GM21737 (cell line): ENCODE measurements around the gene NGF.

Experiments used
- ATAC-seq: cut with Tn5 transposase; IDR thresholded peaks from one replicate; pipeline ENCODE4 v1.9.1; 2021; ENCODE audit warnings: mild to moderate bottlenecking, moderate library complexity; ENCODE audit not compliant: unreplicated experiment

Gene NGF

DNA sequence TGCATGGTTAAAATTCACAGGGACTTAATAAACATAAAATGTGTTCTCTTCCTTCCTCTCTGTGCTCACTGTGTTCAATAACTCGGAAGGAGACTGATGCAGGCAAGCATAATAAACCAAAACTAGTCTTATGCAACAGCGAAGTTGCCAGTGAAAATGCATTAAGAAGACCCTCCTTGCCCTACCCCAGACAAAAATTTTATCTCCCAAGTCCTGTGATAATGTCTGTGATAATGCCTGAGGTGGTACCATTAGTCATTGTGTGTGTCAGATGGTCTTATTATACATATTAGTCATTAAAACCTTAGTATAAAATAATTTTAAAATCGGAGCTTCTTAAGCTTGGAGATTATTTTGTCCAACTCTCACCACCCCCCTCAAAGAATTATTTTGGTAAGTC, 97.8 kb downstream of the NGF start:
- no peak for ATAC-seq

DNA sequence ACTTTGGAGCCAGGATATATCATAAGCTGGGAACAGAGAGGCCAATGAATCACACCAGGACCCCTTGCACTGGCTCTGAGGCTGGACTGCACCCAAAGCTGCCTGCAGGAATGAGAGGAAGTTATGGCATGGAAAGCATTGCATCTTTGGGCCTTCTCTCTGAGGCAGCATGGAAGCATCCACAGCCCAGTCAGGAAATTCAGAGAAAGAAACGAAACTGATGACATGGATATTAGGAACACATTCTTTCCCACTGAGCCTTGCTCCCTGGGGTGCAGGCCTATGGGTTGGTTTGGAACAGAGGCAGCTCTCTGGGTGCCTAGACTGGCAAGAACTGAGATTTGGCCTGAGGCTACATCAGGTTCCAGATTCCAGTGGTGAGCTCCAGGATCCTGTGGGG, 98.6 kb downstream of the NGF start:
- ATAC-seq: no peak

GRCh38 chr1:115239148-115239422, 99.0 kb downstream of the NGF start:
- ATAC-seq: no peak

- no peak for ATAC-seq
These were observed 99.5 kb downstream of the NGF start for GRCh38 chr1:115238336-115239147.

- no peak for ATAC-seq
These were observed 100.5 kb downstream of the NGF start for GRCh38 chr1:115237507-115237906.

- no peak for ATAC-seq
These were observed 101.0 kb downstream of the NGF start for GRCh38 chr1:115237023-115237422.
